OCI-LY7 (cell line): ENCODE measurements around the gene SLC16A2. TPM values are rescaled to one million over a fixed set of nuclear protein-coding genes. Genes with fewer than 3 reads are reported as not detected.

Experiments used
- BruUV-seq: library from RNA; stranded (reverse); fragments of 400-500 nt; replicated peaks from 2 replicates; lab custom pipeline; 2021; lab: Mats Ljungman, UMichigan
- CTCF ChIA-PET: fragments of 300-600 bp; sonication (Branson Sonifier 250); formaldehyde crosslinking; loops from one replicate; lab custom pipeline; 2022; ENCODE audit warnings: antibody characterized with exemption; ENCODE audit not compliant: unreplicated experiment; lab: Charles Lee
- POLR2A ChIA-PET: fragments of 300-600 bp; sonication (Branson Sonifier 250); formaldehyde crosslinking; loops from one replicate; lab custom pipeline; 2022; ENCODE audit warnings: antibody characterized with exemption; lab: Charles Lee
- DNase-seq: peaks from one replicate; pipeline ENCODE4 v3.0.0-alpha.2; 2015; ENCODE audit warnings: low spot score
- H2AFZ ChIP-seq: fragments of 200-600 bp; sonication (generic), shearing (Covaris generic); 2 replicates; pipeline ENCODE4 v1.6.1; 2014; ENCODE audit warnings: mild to moderate bottlenecking, antibody characterized with exemption, low read length, moderate library complexity
- H3K27ac ChIP-seq: fragments of 200-600 bp; sonication (generic); 2 replicates; pipeline ENCODE4 v1.5.1; 2014; ENCODE audit warnings: mixed run types, low read depth, mild to moderate bottlenecking, moderate library complexity, low read length, inconsistent platforms; ENCODE audit not compliant: poor library complexity, severe bottlenecking
- H3K36me3 ChIP-seq: fragments of 200-600 bp; sonication (generic); 2 replicates; pipeline ENCODE4 v1.6.1; 2014; ENCODE audit warnings: mild to moderate bottlenecking, antibody characterized with exemption, low read length, moderate library complexity, mixed read lengths; ENCODE audit not compliant: insufficient read depth
- H3K4me1 ChIP-seq: fragments of 200-600 bp; sonication (generic); 2 replicates; pipeline ENCODE4 v1.5.1; 2014; ENCODE audit warnings: mild to moderate bottlenecking, low read length; ENCODE audit not compliant: insufficient read depth, poor library complexity, severe bottlenecking
- H3K4me2 ChIP-seq: fragments of 200-600 bp; sonication (generic); 2 replicates; pipeline ENCODE4 v1.6.1; 2014; ENCODE audit warnings: mild to moderate bottlenecking, low read length
- H3K4me3 ChIP-seq: fragments of 200-600 bp; sonication (generic); 2 replicates; pipeline ENCODE4 v1.5.1; 2014; ENCODE audit warnings: mild to moderate bottlenecking, low read depth, low read length; ENCODE audit not compliant: poor library complexity, severe bottlenecking
- H3K79me2 ChIP-seq: fragments of 200-600 bp; sonication (generic); 2 replicates; pipeline ENCODE4 v1.6.1; 2016; ENCODE audit warnings: low read depth, mild to moderate bottlenecking, low read length, moderate library complexity, mixed read lengths; ENCODE audit not compliant: insufficient read depth
- H3K9me2 ChIP-seq: fragments of 200-600 bp; sonication (generic); 2 replicates; pipeline ENCODE4 v1.6.1; 2016; ENCODE audit warnings: mild to moderate bottlenecking, low read length, mixed read lengths; ENCODE audit not compliant: insufficient read depth
- H3K9me3 ChIP-seq: fragments of 200-600 bp; sonication (generic); 2 replicates; pipeline ENCODE4 v1.6.1; 2014; ENCODE audit warnings: mild to moderate bottlenecking, mixed run types, low read length, mixed read lengths
- H4K20me1 ChIP-seq: fragments of 200-600 bp; sonication (generic); 2 replicates; pipeline ENCODE4 v1.6.1; 2014; ENCODE audit warnings: mild to moderate bottlenecking, antibody characterized with exemption, low read length, moderate library complexity, mixed read lengths; ENCODE audit not compliant: insufficient read depth
- EZH2phosphoT487 ChIP-seq: fragments of 200-600 bp; sonication (generic); IDR thresholded peaks from 2 replicates; pipeline ENCODE4 v1.6.1; 2018; ENCODE audit warnings: low read depth, borderline replicate concordance, mild to moderate bottlenecking, mixed run types, antibody characterized with exemption, low read length, moderate library complexity, mixed read lengths
- intact Hi-C: fragments of 100-400 bp; cut with micrococcal nuclease; formaldehyde crosslinking; loops from one replicate; pipeline ENCODE4 v1.10.0; 2022; ENCODE audit not compliant: unreplicated experiment
- total RNA-seq, 2 experiments: library from RNA; depleted of rRNA in 1 of 2; stranded (reverse); fragments of >200 nt in 1 of 2; shearing (Covaris generic) in 1 of 2; gene quantifications; 2 replicates each; pipeline ENCODE4 v1.2.3, GENCODE V29; 2014 to 2022
- TF ChIP-seq, protein P1 (sequence below): fragments of 200-600 bp; sonication (generic); conservative IDR thresholded peaks from 2 replicates; pipeline ENCODE4 v1.5.1; 2014; ENCODE audit warnings: mild to moderate bottlenecking, antibody characterized with exemption, low read length, moderate library complexity, mixed read lengths

The SLC16A2 gene
- total RNA-seq, 2 experiments from 2014 or later = not detected

DNA sequence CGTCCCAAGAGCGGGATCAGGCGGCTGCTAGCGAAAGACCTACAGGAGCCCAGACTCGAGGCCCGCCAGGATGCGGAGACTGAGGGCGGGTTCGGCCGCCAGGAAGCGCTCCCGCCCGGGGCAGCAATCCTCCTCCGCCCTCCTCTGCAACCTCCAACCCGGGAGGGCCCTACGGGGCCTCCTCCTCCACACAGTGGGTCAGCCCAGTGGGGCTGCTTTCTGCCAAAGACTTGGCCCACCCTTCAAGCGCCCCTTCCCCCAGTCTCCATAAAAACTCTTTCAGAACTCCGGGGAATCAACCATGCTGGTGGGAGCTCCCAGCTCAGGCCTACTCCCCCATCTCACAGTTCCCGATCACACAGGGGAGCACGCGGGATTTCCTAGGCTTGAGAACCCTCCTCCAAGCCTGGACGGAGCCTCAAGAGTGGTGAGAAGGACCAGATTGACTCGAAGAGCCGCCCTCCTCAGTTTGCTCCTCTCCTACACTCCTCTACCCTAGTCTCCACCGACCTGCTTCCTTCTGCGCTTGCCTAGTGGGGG, 115.6 kb downstream of the SLC16A2 start:
- intact Hi-C loops = no loop called here
- CTCF ChIA-PET = no interaction called here
- Histone ChIP-seq H3K9me2 (no peaks in the 10 kb centered on the region), H3K9me3 (no peaks in the 10 kb centered on the region), H3K79me2 (no peaks in the 10 kb centered on the region), H3K4me1 (no peaks in the 10 kb centered on the region), H3K4me3 (no peak overlapping the region), H3K4me2 (no peak overlapping the region), H2AFZ (no peak overlapping the region), H3K36me3 (no peaks in the 10 kb centered on the region), H3K27ac (no peak overlapping the region), H4K20me1 (no peaks in the 10 kb centered on the region)
- TF ChIP-seq, protein P1, sequence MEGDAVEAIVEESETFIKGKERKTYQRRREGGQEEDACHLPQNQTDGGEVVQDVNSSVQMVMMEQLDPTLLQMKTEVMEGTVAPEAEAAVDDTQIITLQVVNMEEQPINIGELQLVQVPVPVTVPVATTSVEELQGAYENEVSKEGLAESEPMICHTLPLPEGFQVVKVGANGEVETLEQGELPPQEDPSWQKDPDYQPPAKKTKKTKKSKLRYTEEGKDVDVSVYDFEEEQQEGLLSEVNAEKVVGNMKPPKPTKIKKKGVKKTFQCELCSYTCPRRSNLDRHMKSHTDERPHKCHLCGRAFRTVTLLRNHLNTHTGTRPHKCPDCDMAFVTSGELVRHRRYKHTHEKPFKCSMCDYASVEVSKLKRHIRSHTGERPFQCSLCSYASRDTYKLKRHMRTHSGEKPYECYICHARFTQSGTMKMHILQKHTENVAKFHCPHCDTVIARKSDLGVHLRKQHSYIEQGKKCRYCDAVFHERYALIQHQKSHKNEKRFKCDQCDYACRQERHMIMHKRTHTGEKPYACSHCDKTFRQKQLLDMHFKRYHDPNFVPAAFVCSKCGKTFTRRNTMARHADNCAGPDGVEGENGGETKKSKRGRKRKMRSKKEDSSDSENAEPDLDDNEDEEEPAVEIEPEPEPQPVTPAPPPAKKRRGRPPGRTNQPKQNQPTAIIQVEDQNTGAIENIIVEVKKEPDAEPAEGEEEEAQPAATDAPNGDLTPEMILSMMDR = no peak
- no peak for TF ChIP-seq EZH2phosphoT487
- POLR2A ChIA-PET = interaction anchor here (0.5 kb wide), 1 partner anchor 115 kb away, joined by 7 read pairs; no protein-coding TSS in a partner anchor
- BruUV-seq = no TSS peak
- DNase-seq = no peak

DNA sequence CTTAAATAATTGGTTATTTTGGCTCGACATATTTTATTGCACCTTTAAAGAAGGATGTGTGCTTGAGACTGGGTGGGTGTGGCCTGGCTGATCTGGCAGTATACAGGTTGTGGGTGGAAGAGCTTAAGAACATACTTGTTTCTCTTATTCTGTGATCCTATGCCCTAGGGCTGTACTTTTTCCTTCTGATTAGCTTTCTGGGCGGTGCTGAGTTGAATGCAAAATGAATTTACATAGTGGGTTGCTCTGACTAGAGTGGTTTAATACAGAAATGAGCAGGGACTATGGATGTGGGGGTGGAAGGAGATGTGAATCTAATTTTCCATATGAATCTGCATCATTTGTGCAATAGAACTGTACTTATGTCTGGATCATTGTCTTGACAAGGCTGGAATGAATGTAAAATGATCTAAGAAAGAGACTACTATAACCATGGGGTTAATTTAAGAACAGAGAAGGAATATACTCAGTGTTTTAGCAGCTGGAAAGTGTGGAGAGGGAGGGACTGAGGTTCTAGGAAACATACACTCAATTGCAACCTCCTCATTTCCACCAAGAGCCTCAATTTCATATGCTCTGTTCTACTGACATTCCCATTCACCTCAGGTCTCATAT, 119.4 kb downstream of the SLC16A2 start:
- CTCF ChIA-PET = no interaction called here
- DNase-seq = no peak

More for the DNA sequence above, 119.4 kb downstream of the SLC16A2 start:
- BruUV-seq = no TSS peak
- H3K9me3 ChIP-seq = no peaks in the 10 kb centered on the region
- H2AFZ ChIP-seq = no peak overlapping the region
- no peak overlapping the region for H3K4me3 ChIP-seq
- intact Hi-C loops = no loop called here
- no peak for TF ChIP-seq EZH2phosphoT487
- TF ChIP-seq, protein P1 = no peak
- H3K9me2 ChIP-seq = no peaks in the 10 kb centered on the region
- no peaks in the 10 kb centered on the region for H3K36me3 ChIP-seq
- H3K4me2 ChIP-seq = no peak overlapping the region
- H3K4me1 ChIP-seq = no peaks in the 10 kb centered on the region
- no peak overlapping the region for H3K27ac ChIP-seq
- POLR2A ChIA-PET = no interaction called here
- H4K20me1 ChIP-seq = no peaks in the 10 kb centered on the region
- H3K79me2 ChIP-seq = no peaks in the 10 kb centered on the region
